ENCODE results near the gene CMA1. TPM values are rescaled to one million over a fixed set of nuclear protein-coding genes. Genes with fewer than 3 reads are reported as not detected.
"Not testable (repeated sequence)": the region's sequence is repeated elsewhere in the genome, so short reads cannot be mapped to it uniquely, and the experiment has no call there.

The CMA1 gene
- total and polyA plus RNA-seq, 2 of the 8 experiments (the other 6 are each of a cell fraction or from before 2014, with no cell fraction given), result not detected

- TF ChIP-seq, protein P1, sequence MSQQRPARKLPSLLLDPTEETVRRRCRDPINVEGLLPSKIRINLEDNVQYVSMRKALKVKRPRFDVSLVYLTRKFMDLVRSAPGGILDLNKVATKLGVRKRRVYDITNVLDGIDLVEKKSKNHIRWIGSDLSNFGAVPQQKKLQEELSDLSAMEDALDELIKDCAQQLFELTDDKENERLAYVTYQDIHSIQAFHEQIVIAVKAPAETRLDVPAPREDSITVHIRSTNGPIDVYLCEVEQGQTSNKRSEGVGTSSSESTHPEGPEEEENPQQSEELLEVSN (IDR thresholded peaks at IDR 0.05), result no peak
These were observed 34.9 kb downstream of the CMA1 start (continued) for GRCh38 chr14:24473211-24473610.

DNA sequence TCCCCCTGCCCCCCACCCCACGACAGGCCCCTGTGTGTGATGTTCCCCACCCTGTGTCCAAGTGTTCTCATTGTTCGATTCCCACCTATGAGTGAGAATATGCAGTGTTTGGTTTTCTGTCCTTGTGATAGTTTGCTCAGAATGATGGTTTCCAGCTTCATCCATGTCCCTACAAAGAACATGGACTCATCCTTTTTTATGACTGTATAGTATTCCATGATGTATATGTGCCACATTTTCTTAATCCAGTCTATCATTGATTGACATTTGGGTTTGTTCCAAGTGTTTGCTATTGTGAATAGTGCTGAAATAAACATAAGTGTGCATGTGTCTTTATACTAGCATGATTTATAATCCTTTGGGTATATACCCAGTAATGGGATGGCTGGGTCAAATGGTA is 37.6 kb downstream of the CMA1 start:
- POLR2A ChIA-PET (ENCODE audit: partially characterized antibody); H3K4ac ChIP-seq (replicated peaks; ENCODE audit: insufficient read length, low read depth, low read length); H2AK5ac ChIP-seq (ENCODE audit: low read depth, low read length); H3K14ac ChIP-seq (ENCODE audit: insufficient read length); H3K56ac ChIP-seq (replicated peaks; ENCODE audit: insufficient read length, low read depth, low read length); H4K8ac ChIP-seq (ENCODE audit: extremely low read depth, insufficient read depth, low read length); H2BK5ac ChIP-seq (ENCODE audit: low read depth, low read length); H2BK20ac ChIP-seq (ENCODE audit: low read length); H3K9me3 ChIP-seq (ENCODE audit: insufficient read depth in 2 of 2, low read depth in 1 of 2, low read length in 1 of 2); H2BK12ac ChIP-seq (ENCODE audit: low read depth, low read length); FAIRE-seq; H4K91ac ChIP-seq (replicated peaks; ENCODE audit: insufficient read length, low read length); H2AFZ ChIP-seq (ENCODE audit: low read length); H3K23ac ChIP-seq (ENCODE audit: insufficient read length); H3K79me1 ChIP-seq (ENCODE audit: low read depth, low read length); H3K36me3 ChIP-seq (ENCODE audit: control insufficient read depth in 2 of 4, insufficient read depth in 4 of 4, low read length in 3 of 4); H3K4me3 ChIP-seq (ENCODE audit: extremely low read depth in 1 of 4, insufficient read depth in 2 of 4, low read depth in 3 of 4, low read length in 4 of 4); H3K79me2 ChIP-seq (ENCODE audit: control insufficient read depth in 1 of 2, insufficient read depth in 2 of 2, low read length in 2 of 2); H2BK120ac ChIP-seq (replicated peaks; ENCODE audit: low read depth, low read length); H3K4me2 ChIP-seq (ENCODE audit: insufficient read depth in 1 of 2, low read depth in 2 of 2, low read length in 2 of 2); H3K23me2 ChIP-seq (ENCODE audit: low read depth, low read length); H3K4me1 ChIP-seq (replicated peaks in 1 of 4; ENCODE audit: control insufficient read depth in 3 of 4, insufficient read depth in 4 of 4, low read length in 3 of 4); H4K20me1 ChIP-seq (replicated peaks in 1 of 2; ENCODE audit: control insufficient read depth in 1 of 2, insufficient read depth in 2 of 2, low read length in 2 of 2); DNase-seq (ENCODE audit: low read depth in 1 of 2, low spot score in 2 of 2); H4K5ac ChIP-seq (ENCODE audit: insufficient read length, low read depth, low read length); H3K27me3 ChIP-seq (replicated peaks in 1 of 4; ENCODE audit: control insufficient read depth in 3 of 4, extremely low read depth in 1 of 4, insufficient read depth in 3 of 4, low read length in 3 of 4); H3K27ac ChIP-seq (ENCODE audit: low read depth, low read length); H3K18ac ChIP-seq (ENCODE audit: extremely low read depth, low read length); H3K9ac ChIP-seq (replicated peaks in 1 of 4; ENCODE audit: extremely low read depth in 1 of 4, low read depth in 3 of 4, low read length in 3 of 4); H2BK15ac ChIP-seq (ENCODE audit: low read length): not testable (repeated sequence)
- CTCF ChIA-PET (ENCODE audit: partially characterized antibody), result interaction anchor here (1.0 kb wide), 1 partner anchor 11 kb away, joined by 3 read pairs; no protein-coding TSS in a partner anchor
- 100% methylated on average over 1 of the region's 2 CpGs; no CpG with 5 or more reads in 1 of the 2 experiments for WGBS, 2 experiments (ENCODE audit: extremely low coverage in 1 of 2, insufficient coverage in 1 of 2, insufficient read length in 1 of 2, insufficient replicate concordance in 2 of 2, low coverage in 1 of 2, low lambda C conversion rate in 2 of 2, missing lambda C conversion rate in 1 of 2)

Data from H1 (cell line).